ENCODE results near the gene VTCN1.
A peak's percentile ranks its signal among the peaks of the same experiment; 100 is the strongest.

Gene VTCN1

GRCh38 chr1:117208580-117208979 is 2.1 kb downstream of the VTCN1 start:
- DNase-seq: no peak

GRCh38 chr1:117205368-117205767 is 5.4 kb downstream of the VTCN1 start:
- no peak for DNase-seq

GRCh38 chr1:117201808-117202207 is 8.9 kb downstream of the VTCN1 start:
- no peak for DNase-seq

- no peak for DNase-seq
These were observed 12.6 kb downstream of the VTCN1 start for GRCh38 chr1:117198097-117198496.

- no peak for DNase-seq
These were observed 21.0 kb downstream of the VTCN1 start for GRCh38 chr1:117189726-117190125.

GRCh38 chr1:117188816-117189437 is 21.8 kb downstream of the VTCN1 start:
- DNase-seq: no peak

- DNase-seq: no peak
These were observed 22.4 kb downstream of the VTCN1 start for GRCh38 chr1:117188170-117188815.

- DNase-seq: no peak
These were observed 27.6 kb downstream of the VTCN1 start for GRCh38 chr1:117183112-117183511.

- DNase-seq: no peak
These were observed 28.4 kb downstream of the VTCN1 start for GRCh38 chr1:117182319-117182718.

GRCh38 chr1:117181630-117182041 is 29.1 kb downstream of the VTCN1 start:
- peak; percentile 3 to 17 for DNase-seq

- DNase-seq: no peak
These were observed 30.4 kb downstream of the VTCN1 start for GRCh38 chr1:117180147-117180967.

- DNase-seq: no peak
These were observed 31.3 kb downstream of the VTCN1 start for GRCh38 chr1:117179471-117179870.

- DNase-seq: no peak
These were observed 32.0 kb downstream of the VTCN1 start for GRCh38 chr1:117178756-117179155.

- DNase-seq: no peak
These were observed 33.4 kb downstream of the VTCN1 start for GRCh38 chr1:117177376-117177775.

- DNase-seq: no peak
These were observed 34.1 kb downstream of the VTCN1 start for GRCh38 chr1:117176579-117176978.

GRCh38 chr1:117174851-117175250 is 35.9 kb downstream of the VTCN1 start:
- DNase-seq: no peak

- DNase-seq: no peak
These were observed 37.0 kb downstream of the VTCN1 start for GRCh38 chr1:117173691-117174090.

- no peak for DNase-seq
These were observed 37.7 kb downstream of the VTCN1 start for GRCh38 chr1:117173006-117173405.

- DNase-seq: no peak
These were observed 38.7 kb downstream of the VTCN1 start for GRCh38 chr1:117171900-117172511.

GRCh38 chr1:117169871-117170596 is 40.7 kb downstream of the VTCN1 start:
- DNase-seq: no peak

GRCh38 chr1:117167402-117167801 is 43.3 kb downstream of the VTCN1 start:
- no peak for DNase-seq

- no peak for DNase-seq
These were observed 44.7 kb downstream of the VTCN1 start for GRCh38 chr1:117166076-117166475.

- DNase-seq: no peak
These were observed 46.5 kb downstream of the VTCN1 start for GRCh38 chr1:117164209-117164608.
